Liver (tissue), 9 donors: ENCODE measurements around the gene ZNF8. TPM values are rescaled to one million over a fixed set of nuclear protein-coding genes. Genes with fewer than 3 reads are reported as not detected.

ENCODE experiments used
- DNase-seq: peaks from one replicate; pipeline ENCODE4 v3.0.0-alpha.2; 2017; ENCODE audit warnings: low spot score
- H3K27ac ChIP-seq, 2 donors: one replicate each; pipeline ENCODE4 v1.7.0; 2013; ENCODE audit warnings: inconsistent platforms in 2 of 2, low read length in 2 of 2, control low read depth in 1 of 2, low read depth in 1 of 2, mild to moderate bottlenecking in 1 of 2
- H3K27me3 ChIP-seq, 4 donors: one replicate each; pipeline versions ENCODE4 v1.6.1 to v1.7.0; 2013; ENCODE audit warnings: low read length in 3 of 4, inconsistent platforms in 1 of 4, mild to moderate bottlenecking in 1 of 4, moderate library complexity in 1 of 4; ENCODE audit not compliant: control insufficient read depth in 4 of 4, insufficient read depth in 4 of 4
- H3K36me3 ChIP-seq, 4 donors: one replicate each; pipeline versions ENCODE4 v1.6.1 to v1.7.0; 2013; ENCODE audit warnings: low read length in 3 of 4, mild to moderate bottlenecking in 3 of 4, low read depth in 1 of 4, moderate library complexity in 1 of 4; ENCODE audit not compliant: control insufficient read depth in 4 of 4, insufficient read depth in 3 of 4
- H3K4me1 ChIP-seq, 4 donors: one replicate each; pipeline versions ENCODE4 v1.6.1 to v1.7.0; 2013; ENCODE audit warnings: low read length in 3 of 4, mild to moderate bottlenecking in 3 of 4, moderate library complexity in 1 of 4; ENCODE audit not compliant: control insufficient read depth in 4 of 4, insufficient read depth in 4 of 4
- H3K4me3 ChIP-seq, 3 donors: one replicate each; pipeline versions ENCODE4 v1.6.1 to v1.7.0; 2013; ENCODE audit warnings: low read length in 3 of 3, control low read depth in 1 of 3, low read depth in 1 of 3, mild to moderate bottlenecking in 1 of 3
- H3K9ac ChIP-seq, 2 donors: one replicate each; pipeline ENCODE4 v1.7.0; 2013; ENCODE audit warnings: low read length in 2 of 2, mild to moderate bottlenecking in 2 of 2, moderate library complexity in 2 of 2, control low read depth in 1 of 2, low read depth in 1 of 2
- H3K9me3 ChIP-seq, 4 donors: one replicate each; pipeline versions ENCODE4 v1.6.1 to v1.7.0; 2013; ENCODE audit warnings: low read length in 3 of 4; ENCODE audit not compliant: control insufficient read depth in 4 of 4
- ATF3 ChIP-seq: IDR thresholded peaks from 2 replicates; pipeline ENCODE4 v1.6.1; 2016; ENCODE audit warnings: antibody characterized with exemption
- EGR1 ChIP-seq, 2 donors: IDR thresholded peaks; 2 replicates each; pipeline ENCODE4 v1.6.1; 2016 to 2018; ENCODE audit warnings: antibody characterized with exemption in 2 of 2, low read depth in 2 of 2
- FOXA1 ChIP-seq: IDR thresholded peaks from 2 replicates; pipeline ENCODE4 v1.6.1; 2016; ENCODE audit warnings: antibody characterized with exemption
- FOXA2 ChIP-seq: IDR thresholded peaks from 2 replicates; pipeline ENCODE4 v1.6.1; 2016; ENCODE audit warnings: antibody characterized with exemption
- HNF4G ChIP-seq: IDR thresholded peaks from 2 replicates; pipeline ENCODE4 v1.6.1; 2016; ENCODE audit warnings: antibody characterized with exemption
- JUND ChIP-seq, 2 donors: IDR thresholded peaks; 2 replicates each; pipeline ENCODE4 v1.6.1; 2016; ENCODE audit warnings: antibody characterized with exemption in 2 of 2
- MAX ChIP-seq: IDR thresholded peaks from 2 replicates; pipeline ENCODE4 v1.6.1; 2016; ENCODE audit warnings: antibody characterized with exemption
- REST ChIP-seq: IDR thresholded peaks from 2 replicates; pipeline ENCODE4 v1.6.1; 2016; ENCODE audit warnings: antibody characterized with exemption, mild to moderate bottlenecking
- RXRA ChIP-seq, 2 donors: IDR thresholded peaks; 2 replicates each; pipeline ENCODE4 v1.6.1; 2017 to 2018; ENCODE audit warnings: antibody characterized with exemption in 2 of 2, mild to moderate bottlenecking in 1 of 2
- SP1 ChIP-seq: IDR thresholded peaks from 2 replicates; pipeline ENCODE4 v1.6.1; 2018; ENCODE audit warnings: antibody characterized with exemption, mild to moderate bottlenecking
- TAF1 ChIP-seq: conservative IDR thresholded peaks from 2 replicates; pipeline ENCODE4 v1.6.1; 2016; ENCODE audit warnings: antibody characterized with exemption, mild to moderate bottlenecking
- WGBS: extraction: QIAGEN DNeasy Blood & Tissue Kit; methylation state at CpG from one replicate; pipeline ENCODE4 v1.1.7; 2013; 5-methylcytosine and 5-hydroxymethylcytosine counted together
- polyA plus RNA-seq, 2 donors: library from polyadenylated mRNA; stranded (reverse) in 1 of 2; unstranded in 1 of 2; fragments of 200-250 nt in 1 of 2; fragments of >200 nt in 1 of 2; fragmentation: Nextera tagmentation in 1 of 2; extraction: Ambion mirVana in 1 of 2; gene quantifications; one replicate each; pipeline versions ENCODE4 v1.2.1 to v1.2.3, GENCODE V29; 2013 to 2015
- total RNA-seq, 2 donors: library from RNA; depleted of rRNA; stranded (reverse); fragments of >200 nt; gene quantifications; one replicate each; pipeline ENCODE4 v1.2.3, GENCODE V29; 2014
- donor health status: healthy.
- donor health status: healthy.
- donor health status: healthy.
- donor health status: healthy.
- donor health status: healthy.

ZNF8 gene
- total and polyA plus RNA-seq, 4 donors = 0.37 to 4.6 (median 1.6) TPM

GRCh38 chr19:58350001-58350861 lies 71.5 kb downstream of the ZNF8 start:
- H3K36me3 ChIP-seq = peaks cover 0 to 6% (median 2%) of the 10 kb centered on the region in 4 donors
- no peak overlapping the region for H3K9ac ChIP-seq
- H3K27me3 ChIP-seq = no peaks in the 10 kb centered on the region
- 18% methylated on average over 84 of the region's 84 CpGs for WGBS
- peak overlapping the region; percentile 25 to 96 (median 65) for H3K4me3 ChIP-seq
- DNase-seq = no peak
- H3K4me1 ChIP-seq = peaks cover 16 to 72% (median 59%) of the 10 kb centered on the region in 4 donors
- peak overlapping the region in 1 of 2 donors; percentile 37 for H3K27ac ChIP-seq
- TF ChIP-seq ATF3 (no peak), FOXA2 (no peak)
- H3K9me3 ChIP-seq = no peaks in the 10 kb centered on the region

GRCh38 chr19:58350871-58351557 lies 72.3 kb downstream of the ZNF8 start:
- 33% methylated on average over 34 of the region's 34 CpGs for WGBS

More at GRCh38 chr19:58350871-58351557, 72.3 kb downstream of the ZNF8 start:
- Histone ChIP-seq H3K27ac (peak overlapping the region in 1 of 2 donors; percentile 20), H3K4me1 (peaks cover 20 to 80% (median 65%) of the 10 kb centered on the region in 4 donors), H3K27me3 (no peaks in the 10 kb centered on the region), H3K36me3 (peaks cover 0 to 6% (median 0%) of the 10 kb centered on the region in 4 donors), H3K4me3 (peak overlapping the region; percentile 49 to 96 (median 65)), H3K9me3 (no peaks in the 10 kb centered on the region), H3K9ac (no peak overlapping the region)
- no peak for DNase-seq
- TF ChIP-seq REST = no peak
- no peak for TF ChIP-seq ATF3
- TF ChIP-seq SP1 = no peak
- TF ChIP-seq FOXA1 = no peak
- TF ChIP-seq HNF4G = no peak
- TF ChIP-seq TAF1 = no peak
- TF ChIP-seq RXRA (IDR thresholded peaks at IDR 0.05) = no peak
- no peak for TF ChIP-seq EGR1 (IDR thresholded peaks at IDR 0.05; ENCODE audit: low read depth in 2 of 2)
- TF ChIP-seq MAX = no peak
- no peak for TF ChIP-seq JUND (IDR thresholded peaks at IDR 0.05)
